Stimulated activated memory B cell treated with anti-CD40 and anti-IgM and Interleukin-4, amounts not matched to agents 10 μg/mL and 1 μg/mL and 100 μg/mL, for 72 hours (primary cell): ENCODE data around the gene SH3GL1.
"Not testable (repeated sequence)": the region's sequence is repeated elsewhere in the genome, so short reads cannot be mapped to it uniquely, and the experiment has no call there.

Source experiments
- ATAC-seq: fragments of 150-1000 bp; cut with Tn5 transposase; 2 replicates; pipeline ENCODE4 v1.10.0; 2021
- H3K27ac Mint-ChIP-seq: one replicate; pipeline ENCODE4 v1.8.0; 2022; ENCODE audit warnings: mild to moderate bottlenecking, mixed read lengths
- H3K27me3 Mint-ChIP-seq: one replicate; pipeline ENCODE4 v1.8.0; 2022; ENCODE audit warnings: mixed read lengths
- H3K36me3 Mint-ChIP-seq: one replicate; pipeline ENCODE4 v1.8.0; 2022; ENCODE audit warnings: mixed read lengths
- H3K4me1 Mint-ChIP-seq: one replicate; pipeline ENCODE4 v1.8.0; 2022; ENCODE audit warnings: mixed read lengths
- H3K4me3 Mint-ChIP-seq: one replicate; pipeline ENCODE4 v1.8.0; 2022; ENCODE audit warnings: mild to moderate bottlenecking, moderate library complexity, mixed read lengths
- H3K9me3 Mint-ChIP-seq: one replicate; pipeline ENCODE4 v1.8.0; 2022; ENCODE audit warnings: mixed read lengths

The SH3GL1 gene

DNA sequence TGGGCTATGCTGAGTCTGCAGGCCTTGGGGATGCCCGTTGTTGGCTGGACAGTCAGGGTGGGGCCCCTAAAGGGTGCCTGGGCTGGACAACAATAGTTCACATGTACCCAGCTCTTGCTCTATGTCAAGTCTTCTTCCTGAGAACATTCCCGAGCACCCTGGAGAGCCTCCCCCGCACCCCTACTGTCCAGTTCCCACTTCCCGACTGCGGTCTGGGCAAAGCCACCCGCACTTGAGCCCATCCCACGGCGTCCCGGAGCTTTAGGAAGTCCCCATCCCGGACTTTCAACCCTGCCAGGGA lies 58.1 kb downstream of the SH3GL1 start:
- Mint-ChIP-seq H3K9me3 (no peaks in the 10 kb centered on the region), H3K4me1 (peaks cover 46% of the 10 kb centered on the region), H3K4me3 (peak overlapping the region; percentile 92), H3K27ac (peak overlapping the region; percentile 74), H3K36me3 (peaks cover 17% of the 10 kb centered on the region), H3K27me3 (no peaks in the 10 kb centered on the region)
- no peak for ATAC-seq

DNA sequence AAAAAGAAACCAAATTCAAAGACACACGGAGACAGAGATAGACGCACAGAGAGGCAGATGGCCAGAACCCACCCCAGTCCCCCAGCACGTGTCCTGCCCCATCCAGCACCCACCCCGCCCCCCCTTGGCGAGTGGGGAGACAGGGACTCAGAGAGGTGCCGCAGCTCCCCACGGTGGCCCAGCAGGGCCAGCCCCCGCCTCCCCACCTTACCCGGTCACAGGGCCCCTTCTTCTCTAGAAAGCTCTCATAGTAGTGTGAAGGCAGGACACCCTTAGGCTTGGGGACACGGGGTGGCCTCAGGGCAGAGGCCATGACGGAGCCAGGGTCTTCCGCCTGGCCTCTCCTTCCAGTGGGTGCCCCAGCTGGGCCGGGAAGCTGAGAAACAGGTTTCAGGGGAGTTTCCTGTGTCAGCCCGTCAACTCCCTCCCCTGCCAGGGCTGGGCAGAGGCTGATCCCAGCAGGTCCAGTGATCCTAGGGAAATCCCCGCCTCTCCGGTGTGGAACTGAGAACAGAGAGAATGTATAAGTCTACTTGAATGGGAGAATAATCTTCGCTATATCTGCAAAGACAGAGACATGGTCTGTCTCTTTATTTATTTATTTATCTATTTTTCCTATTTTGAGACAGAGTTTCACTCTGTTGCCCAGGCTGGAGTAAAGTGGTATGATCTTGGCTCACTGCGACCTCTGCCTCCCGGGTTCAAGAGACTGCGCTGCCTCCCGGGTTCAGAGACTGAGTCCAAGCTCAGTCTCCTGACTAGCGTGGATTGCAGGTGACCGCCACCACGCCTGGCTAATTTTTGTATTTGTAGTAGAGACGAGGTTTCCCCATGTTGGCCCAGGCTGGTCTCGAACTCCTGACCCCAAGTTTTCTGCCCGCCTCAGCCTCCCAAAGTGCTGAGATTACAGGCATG lies 61.6 kb downstream of the SH3GL1 start, which contains the start of gene STAP2:
TSS of gene STAP2 (minus strand) at position 387 of the 915 bp plus-strand sequence. CDS start at position 313, 74 bp downstream.
- Mint-ChIP-seq H3K4me3 (peak within 1 kb of the TSS; percentile 81), H3K9me3 (peaks cover 14% of the 10 kb centered on the region), H3K4me1 (peaks cover 30% of the 10 kb centered on the region), H3K27ac (peak within 1 kb of the TSS; percentile 88), H3K27me3 (no peaks in the 10 kb centered on the region), H3K36me3 (peaks cover 6% of the 10 kb centered on the region)
- no peak for ATAC-seq

DNA sequence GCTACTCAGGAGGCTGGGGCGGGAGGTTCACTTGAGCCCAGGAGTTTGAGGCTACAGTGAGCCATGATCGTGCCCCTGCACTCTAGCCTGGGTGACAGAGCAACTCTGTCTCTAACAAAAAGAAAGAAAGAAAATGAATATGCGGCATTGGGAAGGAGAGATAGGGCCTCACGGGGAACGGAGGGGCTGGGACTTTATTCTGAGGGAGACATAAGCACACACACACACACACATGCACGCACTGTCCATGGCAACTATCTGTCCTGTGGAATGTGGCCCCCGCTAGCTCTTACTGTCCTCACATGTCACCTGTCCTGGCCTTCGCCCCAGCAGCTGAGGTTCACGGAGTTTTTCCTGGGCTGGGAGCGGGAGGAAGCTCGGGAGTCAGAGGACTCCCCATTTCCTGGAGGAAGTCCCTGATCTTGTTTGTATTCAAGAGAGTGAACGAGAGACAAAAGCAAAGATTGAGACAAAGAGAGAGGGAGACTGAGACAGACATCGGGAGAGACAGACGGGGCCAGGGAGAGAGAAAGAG lies 62.4 kb downstream of the SH3GL1 start:
- Mint-ChIP-seq H3K27ac (peak overlapping the region; percentile 88), H3K9me3 (peaks cover 14% of the 10 kb centered on the region), H3K27me3 (no peaks in the 10 kb centered on the region), H3K36me3 (peaks cover 6% of the 10 kb centered on the region), H3K4me3 (peak overlapping the region; percentile 81), H3K4me1 (peaks cover 30% of the 10 kb centered on the region)
- ATAC-seq: no peak

DNA sequence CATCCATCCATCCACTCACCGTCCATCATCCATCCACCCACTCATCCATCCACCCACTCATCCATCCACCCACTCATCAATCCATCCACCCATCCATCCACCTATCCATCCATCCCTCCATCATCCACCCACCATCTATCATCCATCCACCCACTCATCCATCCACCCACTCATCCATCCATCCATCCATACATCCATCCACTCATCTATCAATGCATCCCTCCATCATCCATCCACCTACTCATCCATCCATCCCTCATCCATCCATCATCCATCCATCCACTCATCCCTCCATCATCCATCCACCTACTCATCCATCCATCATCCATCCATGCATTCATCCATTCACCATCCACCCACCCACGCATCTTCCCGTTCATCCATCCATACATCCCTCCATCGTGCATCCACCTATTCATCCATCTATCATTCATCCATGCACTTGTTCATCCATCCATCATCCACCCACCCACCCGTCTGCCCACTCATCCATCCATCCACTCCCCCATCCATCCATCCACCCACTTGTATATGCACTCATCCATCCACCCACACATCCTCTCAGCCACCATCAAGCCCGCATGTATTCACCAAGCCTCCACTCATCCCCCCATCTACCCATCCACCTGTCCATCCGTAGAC lies 65.3 kb downstream of the SH3GL1 start:
- Mint-ChIP-seq H3K36me3 (peaks cover 6% of the 10 kb centered on the region), H3K4me1 (peaks cover 21% of the 10 kb centered on the region), H3K27ac (no peak overlapping the region), H3K4me3 (no peak overlapping the region), H3K9me3 (peaks cover 14% of the 10 kb centered on the region), H3K27me3 (peaks cover 4% of the 10 kb centered on the region)
- no peak for ATAC-seq

DNA sequence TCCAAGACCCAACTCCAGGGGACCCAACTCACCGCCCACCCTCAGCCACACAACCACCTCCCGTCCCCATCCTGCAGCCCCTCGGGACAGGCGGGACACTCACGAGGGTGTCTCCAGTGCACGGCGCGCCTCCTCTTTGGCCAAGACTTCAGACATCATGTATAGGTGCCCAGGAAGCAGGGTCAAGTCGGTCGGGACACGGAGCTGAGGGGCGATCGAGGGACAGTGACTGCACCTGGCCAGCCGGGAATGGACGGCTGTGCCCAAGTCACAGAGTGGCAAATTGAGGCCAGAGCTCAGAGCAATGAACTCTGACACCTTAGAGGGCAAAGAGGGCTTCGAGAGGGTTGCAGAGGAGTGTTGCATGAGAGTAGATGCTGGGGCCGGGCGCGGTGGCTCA lies 70.5 kb downstream of the SH3GL1 start:
- H3K27ac Mint-ChIP-seq: no peak overlapping the region
- H3K4me3 Mint-ChIP-seq: no peak overlapping the region
- peaks cover 7% of the 10 kb centered on the region for H3K9me3 Mint-ChIP-seq
- ATAC-seq: no peak
- H3K4me1 Mint-ChIP-seq: peaks cover 37% of the 10 kb centered on the region
- peaks cover 6% of the 10 kb centered on the region for H3K36me3 Mint-ChIP-seq
- H3K27me3 Mint-ChIP-seq: peaks cover 49% of the 10 kb centered on the region

DNA sequence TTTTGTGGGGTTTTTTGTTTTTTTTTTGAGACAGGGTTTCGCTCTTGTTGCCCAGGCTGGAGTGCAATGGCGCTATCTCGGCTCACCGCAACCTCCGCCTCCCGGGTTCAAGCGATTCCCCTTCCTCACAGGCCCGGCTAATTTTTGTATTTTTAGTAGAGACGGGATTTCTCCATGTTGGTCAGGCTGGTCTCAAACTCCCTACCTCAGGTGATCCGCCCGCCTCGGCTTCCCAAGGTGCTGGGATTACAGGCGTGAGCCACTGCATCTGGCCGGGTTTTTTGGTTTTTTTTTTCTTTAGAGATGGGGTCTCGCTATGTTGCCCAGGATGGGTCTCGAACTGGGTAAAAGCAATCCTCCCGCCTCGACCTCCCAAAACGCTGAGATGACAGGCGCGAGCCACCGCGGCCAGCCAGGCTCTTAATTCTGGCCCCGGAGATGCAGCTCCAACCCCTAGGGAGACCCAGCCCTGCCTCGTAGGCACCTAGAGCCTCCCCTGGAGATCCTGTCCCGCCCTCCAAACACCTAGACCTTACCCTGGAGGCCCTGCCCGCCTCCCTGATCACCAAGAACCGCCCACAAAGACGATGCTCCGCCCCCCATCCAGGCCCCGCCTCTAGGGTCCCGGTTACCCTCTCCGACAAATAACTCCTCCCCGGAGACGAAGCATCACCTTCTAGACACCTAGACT lies 71.2 kb downstream of the SH3GL1 start:
- not testable (repeated sequence) for H3K9me3 Mint-ChIP-seq, H3K36me3 Mint-ChIP-seq, ATAC-seq
- Mint-ChIP-seq H3K4me3 (peak overlapping the region; percentile 69), H3K27me3 (peaks cover 56% of the 10 kb centered on the region), H3K27ac (peak overlapping the region; percentile 44), H3K4me1 (peaks cover 37% of the 10 kb centered on the region)

- peaks cover 58% of the 10 kb centered on the region for H3K27me3 Mint-ChIP-seq
- peak overlapping the region; percentile 69 for H3K4me3 Mint-ChIP-seq
- no peaks in the 10 kb centered on the region for H3K9me3 Mint-ChIP-seq
- no peaks in the 10 kb centered on the region for H3K36me3 Mint-ChIP-seq
- ATAC-seq: peak; percentile 90
- H3K4me1 Mint-ChIP-seq: peaks cover 37% of the 10 kb centered on the region
- peak overlapping the region; percentile 44 for H3K27ac Mint-ChIP-seq
Observed at GRCh38 chr19:4328243-4328990, 71.9 kb downstream of the SH3GL1 start.

- H3K27ac Mint-ChIP-seq: peak overlapping the region; percentile 44
- peaks cover 58% of the 10 kb centered on the region for H3K27me3 Mint-ChIP-seq
- peaks cover 37% of the 10 kb centered on the region for H3K4me1 Mint-ChIP-seq
- H3K9me3 Mint-ChIP-seq: no peaks in the 10 kb centered on the region
- H3K36me3 Mint-ChIP-seq: no peaks in the 10 kb centered on the region
- ATAC-seq: no peak
- H3K4me3 Mint-ChIP-seq: peak overlapping the region; percentile 35
Observed at GRCh38 chr19:4327877-4328242, 72.5 kb downstream of the SH3GL1 start.

DNA sequence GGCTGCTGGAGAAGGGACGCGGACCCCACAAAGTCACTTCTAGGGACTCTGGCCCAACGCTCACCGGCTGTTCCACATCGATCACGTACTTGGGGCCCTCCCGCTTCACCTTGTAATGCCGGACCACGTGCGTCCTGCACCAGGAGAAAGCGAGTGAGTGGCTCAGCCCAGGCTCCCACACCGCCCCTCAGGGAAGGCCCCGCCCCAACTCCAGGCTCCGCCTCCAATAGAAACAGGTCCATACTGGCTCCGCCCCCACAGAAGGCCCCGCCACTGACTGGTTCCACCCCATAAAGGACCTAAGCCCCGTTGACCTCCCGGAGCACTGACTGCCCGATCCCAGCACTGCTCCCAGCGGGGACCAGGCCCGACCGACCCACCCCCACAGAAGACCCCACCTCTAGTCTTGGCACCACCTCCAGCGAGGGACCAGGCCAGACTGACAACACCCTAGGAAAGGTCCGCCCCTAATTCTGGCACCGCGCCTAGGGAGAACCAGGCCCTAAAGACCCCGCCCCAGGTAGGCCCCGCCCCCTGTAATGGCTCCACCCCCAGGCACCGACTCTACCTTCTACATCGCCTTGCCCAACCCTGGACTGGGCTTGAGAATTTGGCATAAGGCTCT lies 73.0 kb downstream of the SH3GL1 start:
- peaks cover 37% of the 10 kb centered on the region for H3K4me1 Mint-ChIP-seq
- ATAC-seq: peak; percentile 5
- peak overlapping the region; percentile 45 for H3K4me3 Mint-ChIP-seq
- no peaks in the 10 kb centered on the region for H3K36me3 Mint-ChIP-seq
- no peak overlapping the region for H3K27ac Mint-ChIP-seq
- peaks cover 58% of the 10 kb centered on the region for H3K27me3 Mint-ChIP-seq
- H3K9me3 Mint-ChIP-seq: no peaks in the 10 kb centered on the region

GRCh38 chr19:4326837-4327251 lies 73.5 kb downstream of the SH3GL1 start:
- no peaks in the 10 kb centered on the region for H3K36me3 Mint-ChIP-seq
- no peak overlapping the region for H3K4me3 Mint-ChIP-seq
- no peak overlapping the region for H3K27ac Mint-ChIP-seq
- peaks cover 4% of the 10 kb centered on the region for H3K9me3 Mint-ChIP-seq
- peaks cover 37% of the 10 kb centered on the region for H3K4me1 Mint-ChIP-seq
- ATAC-seq: no peak
- H3K27me3 Mint-ChIP-seq: peaks cover 58% of the 10 kb centered on the region

DNA sequence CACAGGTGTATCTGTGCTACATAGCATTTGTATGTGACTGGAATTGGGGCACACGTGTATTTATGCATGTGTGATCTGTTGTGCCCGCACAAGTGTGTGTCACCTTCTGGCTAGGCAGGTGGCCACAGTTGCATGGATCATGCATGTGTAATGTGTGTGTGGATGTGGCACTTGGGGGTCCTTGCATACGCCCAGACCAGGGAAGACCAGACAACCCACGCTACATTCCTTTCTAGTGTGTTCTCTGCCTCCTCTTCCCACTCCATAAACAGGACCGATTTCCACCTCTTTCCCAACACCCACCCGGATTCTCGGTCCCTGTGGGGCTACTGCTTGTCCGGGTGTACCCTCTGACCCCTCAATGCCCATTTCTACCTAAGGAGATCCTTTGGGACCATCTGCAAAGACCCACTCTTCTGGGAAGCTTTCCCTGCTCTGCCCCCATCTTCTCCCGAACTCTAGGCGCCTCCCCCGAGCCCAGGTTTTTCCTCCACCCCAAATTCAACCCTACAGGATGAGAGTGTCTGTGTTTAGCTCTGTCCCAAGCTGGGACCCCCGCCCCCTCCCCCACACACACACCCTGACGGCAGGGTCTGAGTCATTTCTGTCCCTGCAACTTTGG lies 74.0 kb downstream of the SH3GL1 start:
- Mint-ChIP-seq H3K9me3 (peaks cover 7% of the 10 kb centered on the region), H3K4me3 (no peak overlapping the region), H3K36me3 (no peaks in the 10 kb centered on the region), H3K27me3 (peaks cover 58% of the 10 kb centered on the region), H3K4me1 (peaks cover 37% of the 10 kb centered on the region), H3K27ac (no peak overlapping the region)
- no peak for ATAC-seq

- Mint-ChIP-seq H3K36me3 (peaks cover 6% of the 10 kb centered on the region), H3K27ac (no peak overlapping the region), H3K9me3 (peaks cover 24% of the 10 kb centered on the region), H3K4me3 (no peak overlapping the region), H3K27me3 (peaks cover 46% of the 10 kb centered on the region), H3K4me1 (peaks cover 31% of the 10 kb centered on the region)
- ATAC-seq: no peak
Observed at GRCh38 chr19:4324228-4324627, 76.1 kb downstream of the SH3GL1 start.

DNA sequence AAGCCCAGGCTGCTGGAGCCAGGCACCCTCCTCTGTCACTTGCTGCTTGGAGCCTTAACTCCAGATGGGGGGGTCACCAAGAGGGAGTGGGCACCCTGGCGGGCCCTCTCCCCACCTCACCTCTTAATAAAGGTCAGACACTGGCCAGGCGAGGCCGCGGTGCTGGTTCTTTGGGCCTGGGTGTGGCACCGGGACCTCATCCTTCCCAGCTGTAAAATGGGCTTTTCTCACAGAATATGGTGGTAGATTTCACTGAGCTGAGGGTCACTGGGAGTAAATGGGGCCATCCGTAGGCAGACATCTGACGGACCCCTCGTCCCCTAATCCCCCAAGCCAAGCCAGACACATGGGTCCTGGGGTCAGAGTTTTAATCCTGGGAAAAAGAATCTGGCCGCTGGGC lies 76.7 kb downstream of the SH3GL1 start:
- H3K27me3 Mint-ChIP-seq: peaks cover 51% of the 10 kb centered on the region
- H3K36me3 Mint-ChIP-seq: peaks cover 7% of the 10 kb centered on the region
- no peak overlapping the region for H3K27ac Mint-ChIP-seq
- peaks cover 30% of the 10 kb centered on the region for H3K9me3 Mint-ChIP-seq
- no peak overlapping the region for H3K4me3 Mint-ChIP-seq
- ATAC-seq: no peak
- H3K4me1 Mint-ChIP-seq: peaks cover 26% of the 10 kb centered on the region
